K562 (cell line): ENCODE results near the gene ZDHHC8. TPM values are rescaled to one million over a fixed set of nuclear protein-coding genes. Genes with fewer than 3 reads are reported as not detected.

Source experiments
- ARHGAP35 ChIP-seq: fragments of 450-650 bp; IDR thresholded peaks from 2 replicates; pipeline ENCODE4 v1.6.1; 2018; ENCODE audit not compliant: partially characterized antibody
- ARNT ChIP-seq, 2 experiments: fragments of 450-650 bp; IDR thresholded peaks; 2 replicates each; pipeline ENCODE4 v1.6.1; 2016; ENCODE audit warnings: mild to moderate bottlenecking in 1 of 2
- CHD4 ChIP-seq: fragments of 200-600 bp; sonication (generic); IDR thresholded peaks from 3 replicates; pipeline ENCODE4 v1.6.1; 2012; ENCODE audit warnings: low read depth, mild to moderate bottlenecking, mixed read lengths, low read length, inconsistent platforms; ENCODE audit not compliant: insufficient read depth, insufficient replicate concordance, poor library complexity, severe bottlenecking
- CLOCK ChIP-seq: fragments of 250-450 bp; sonication (Bioruptor Pico); IDR thresholded peaks from 2 replicates; pipeline ENCODE4 v1.4.0; 2020; ENCODE audit warnings: mild to moderate bottlenecking, moderate library complexity, borderline replicate concordance
- DMBX1 ChIP-seq: fragments of 250-450 bp; sonication (Bioruptor Pico); IDR thresholded peaks from 2 replicates; pipeline ENCODE4 v1.8.0; 2022; ENCODE audit warnings: inconsistent platforms, mild to moderate bottlenecking, moderate library complexity, borderline replicate concordance
- ETV1 ChIP-seq: fragments of 450-650 bp; conservative IDR thresholded peaks from 2 replicates; pipeline ENCODE4 v1.6.1; 2016; ENCODE audit warnings: missing genetic modification characterization, control low read depth, low read depth, missing compliant biosample characterization
- ETV6 ChIP-seq, 3 experiments: fragments of 150-350 bp in 1 of 3; sonication (generic) in 1 of 3; formaldehyde crosslinking in 1 of 3; IDR thresholded peaks; 2 replicates each; pipeline versions ENCODE4 v1.6.1 to v1.8.0; 2014 to 2022; ENCODE audit warnings: borderline replicate concordance in 2 of 3, low read depth in 2 of 3, antibody characterized with exemption in 1 of 3, low read length in 1 of 3, mild to moderate bottlenecking in 1 of 3, missing genetic modification reagents in 1 of 3
- HLTF ChIP-seq: fragments of 450-650 bp; IDR thresholded peaks from 2 replicates; pipeline ENCODE4 v1.6.1; 2016
- MLX ChIP-seq, 2 experiments: fragments of 450-650 bp in 1 of 2; sonication (generic) in 1 of 2; formaldehyde crosslinking; conservative IDR thresholded peaks; 2 replicates each; pipeline versions ENCODE4 v1.4.0 to v1.8.1; 2020 to 2022; ENCODE audit warnings: mild to moderate bottlenecking in 1 of 2, missing genetic modification reagents in 1 of 2
- MTA1 ChIP-seq: fragments of 450-650 bp; IDR thresholded peaks from 2 replicates; pipeline ENCODE4 v1.6.1; 2017; ENCODE audit warnings: borderline replicate concordance
- RBBP5 ChIP-seq: fragments of 200-600 bp; sonication (generic); IDR thresholded peaks from 2 replicates; pipeline ENCODE4 v1.6.1; 2012; ENCODE audit warnings: borderline replicate concordance, mild to moderate bottlenecking, low read length, control low read depth, inconsistent platforms; ENCODE audit not compliant: insufficient read depth, poor library complexity, severe bottlenecking
- ZBTB2 ChIP-seq: fragments of 450-650 bp; IDR thresholded peaks from 2 replicates; pipeline ENCODE4 v1.6.1; 2016; ENCODE audit warnings: antibody characterized with exemption
- ZFP30 ChIP-seq: fragments of 250-450 bp; sonication (Bioruptor Pico); IDR thresholded peaks from 2 replicates; pipeline ENCODE4 v1.8.0; 2022; ENCODE audit warnings: moderate library complexity, mild to moderate bottlenecking, inconsistent platforms, borderline replicate concordance
- ZNF76 ChIP-seq: fragments of 250-450 bp; sonication (Bioruptor Pico); IDR thresholded peaks from 2 replicates; pipeline ENCODE4 v1.4.0; 2020; ENCODE audit warnings: mild to moderate bottlenecking, moderate library complexity, borderline replicate concordance
- polyA plus RNA-seq, 8 experiments: library from polyadenylated mRNA; depleted of rRNA in 4 of 8; stranded (reverse) in 5 of 8; unstranded in 3 of 8; fragments of >200 nt; fragmentation: Nextera tagmentation in 2 of 8; fragmentation: Illumina TruSeq in 1 of 8; extraction: Ambion mirVana in 2 of 8; extraction: Trizol in 1 of 8; gene quantifications; 2 replicates each; pipeline versions ENCODE4 v1.2.1 to v1.2.3, GENCODE V29; 2011 to 2014; ENCODE audit warnings: inconsistent platforms in 1 of 8, missing spikeins in 1 of 8
- total RNA-seq, 7 experiments: library from RNA; depleted of rRNA in 6 of 7; stranded (reverse); fragments of >200 nt in 6 of 7; fragmentation: Illumina TruSeq in 2 of 7; extraction: Trizol in 2 of 7; gene quantifications; 2 replicates each; pipeline versions ENCODE4 v1.2.1 to v1.2.3, GENCODE V29; 2011 to 2021; ENCODE audit warnings: low replicate concordance in 1 of 7
- TF ChIP-seq, protein P1 (sequence below): fragments of 250-450 bp; sonication (Bioruptor Pico); IDR thresholded peaks from 2 replicates; pipeline ENCODE4 v1.4.0; 2020; ENCODE audit warnings: mild to moderate bottlenecking, moderate library complexity

Gene ZDHHC8
- total and polyA plus RNA-seq, 9 of the 15 experiments (the other 6 are each of a cell fraction or from before 2014, with no cell fraction given) = 0.04 to 109 (median 16.4) TPM

DNA sequence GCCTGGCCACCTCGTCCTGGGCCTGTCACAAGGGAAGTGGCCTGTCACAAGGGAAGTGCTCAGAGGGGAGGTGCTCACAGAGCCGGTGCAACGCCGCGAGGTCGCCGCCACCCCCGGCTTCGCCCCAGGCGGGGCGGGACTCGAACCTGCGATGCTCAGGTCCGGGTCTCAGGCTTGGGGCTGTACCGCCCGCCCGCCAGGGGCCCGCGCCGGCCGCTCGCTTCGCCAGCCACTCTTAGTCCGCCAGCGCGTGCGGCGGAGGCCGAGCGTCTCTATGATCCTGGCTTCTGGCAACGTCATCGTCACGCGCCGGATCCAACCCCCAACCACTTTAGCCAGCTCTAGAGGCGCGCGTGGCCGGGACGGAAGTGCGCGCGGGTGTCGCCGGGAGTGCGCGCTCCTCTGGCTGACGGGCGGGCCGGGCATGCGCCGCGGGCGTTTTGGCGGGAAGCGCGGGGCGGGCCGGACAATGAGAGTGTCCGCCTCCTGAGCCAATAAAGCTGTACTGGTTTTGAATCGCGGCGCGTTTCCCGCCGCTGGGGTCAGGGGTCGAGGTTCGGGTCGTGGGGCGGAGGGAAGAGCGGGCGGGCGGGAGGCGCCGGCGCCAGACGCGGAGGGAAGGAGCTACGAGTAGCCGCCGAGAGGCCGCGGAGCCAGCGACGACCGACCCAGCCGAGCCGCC, 14.5 kb upstream of the ZDHHC8 start, which contains the start of gene TRMT2A (continued):
- TF ChIP-seq MLX (CRISPR knock-in tag; conservative IDR thresholded peaks at IDR 0.05) (peak in 1 of 2 experiments; percentile 95; a peak in 2 of 4 replicates), ZFP30 (no peak), ZBTB2 (peak; percentile 96), ZNF76 (CRISPR knock-in tag) (peak; percentile 90), RBBP5 (peak; percentile 98), CLOCK (no peak), ETV6 (IDR thresholded peaks at IDR 0.05; ENCODE audit: borderline replicate concordance in 1 of 2, low read depth in 2 of 2, low read length in 1 of 2) (peak in 1 of 2 experiments; percentile 59; a peak in 2 of 4 replicates), ETV6 (CRISPR knock-in tag; IDR thresholded peaks at IDR 0.05; ENCODE audit: borderline replicate concordance) (no peak), HLTF (peak; percentile 8; the same call in 1 of the 2 replicates), MTA1 (peak; percentile 100), CHD4 (peak; percentile 98), ARHGAP35 (peak; percentile 86), ARNT (IDR thresholded peaks at IDR 0.05) (no peak), ETV1 (tag) (peak; percentile 91), DMBX1 (CRISPR knock-in tag) (peak; percentile 89)
- TF ChIP-seq, protein P1, sequence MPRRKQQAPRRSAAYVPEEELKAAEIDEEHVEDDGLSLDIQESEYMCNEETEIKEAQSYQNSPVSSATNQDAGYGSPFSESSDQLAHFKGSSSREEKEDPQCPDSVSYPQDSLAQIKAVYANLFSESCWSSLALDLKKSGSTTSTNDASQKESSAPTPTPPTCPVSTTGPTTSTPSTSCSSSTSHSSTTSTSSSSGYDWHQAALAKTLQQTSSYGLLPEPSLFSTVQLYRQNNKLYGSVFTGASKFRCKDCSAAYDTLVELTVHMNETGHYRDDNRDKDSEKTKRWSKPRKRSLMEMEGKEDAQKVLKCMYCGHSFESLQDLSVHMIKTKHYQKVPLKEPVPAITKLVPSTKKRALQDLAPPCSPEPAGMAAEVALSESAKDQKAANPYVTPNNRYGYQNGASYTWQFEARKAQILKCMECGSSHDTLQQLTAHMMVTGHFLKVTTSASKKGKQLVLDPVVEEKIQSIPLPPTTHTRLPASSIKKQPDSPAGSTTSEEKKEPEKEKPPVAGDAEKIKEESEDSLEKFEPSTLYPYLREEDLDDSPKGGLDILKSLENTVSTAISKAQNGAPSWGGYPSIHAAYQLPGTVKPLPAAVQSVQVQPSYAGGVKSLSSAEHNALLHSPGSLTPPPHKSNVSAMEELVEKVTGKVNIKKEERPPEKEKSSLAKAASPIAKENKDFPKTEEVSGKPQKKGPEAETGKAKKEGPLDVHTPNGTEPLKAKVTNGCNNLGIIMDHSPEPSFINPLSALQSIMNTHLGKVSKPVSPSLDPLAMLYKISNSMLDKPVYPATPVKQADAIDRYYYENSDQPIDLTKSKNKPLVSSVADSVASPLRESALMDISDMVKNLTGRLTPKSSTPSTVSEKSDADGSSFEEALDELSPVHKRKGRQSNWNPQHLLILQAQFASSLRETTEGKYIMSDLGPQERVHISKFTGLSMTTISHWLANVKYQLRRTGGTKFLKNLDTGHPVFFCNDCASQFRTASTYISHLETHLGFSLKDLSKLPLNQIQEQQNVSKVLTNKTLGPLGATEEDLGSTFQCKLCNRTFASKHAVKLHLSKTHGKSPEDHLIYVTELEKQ = no peak
